DMS79 (cell line): ENCODE data around the gene TRIM9.

Experiments used
- DNase-seq: peaks from one replicate; lab custom pipeline; 2025; lab: John Stamatoyannopoulos, UW

TRIM9 gene

DNA sequence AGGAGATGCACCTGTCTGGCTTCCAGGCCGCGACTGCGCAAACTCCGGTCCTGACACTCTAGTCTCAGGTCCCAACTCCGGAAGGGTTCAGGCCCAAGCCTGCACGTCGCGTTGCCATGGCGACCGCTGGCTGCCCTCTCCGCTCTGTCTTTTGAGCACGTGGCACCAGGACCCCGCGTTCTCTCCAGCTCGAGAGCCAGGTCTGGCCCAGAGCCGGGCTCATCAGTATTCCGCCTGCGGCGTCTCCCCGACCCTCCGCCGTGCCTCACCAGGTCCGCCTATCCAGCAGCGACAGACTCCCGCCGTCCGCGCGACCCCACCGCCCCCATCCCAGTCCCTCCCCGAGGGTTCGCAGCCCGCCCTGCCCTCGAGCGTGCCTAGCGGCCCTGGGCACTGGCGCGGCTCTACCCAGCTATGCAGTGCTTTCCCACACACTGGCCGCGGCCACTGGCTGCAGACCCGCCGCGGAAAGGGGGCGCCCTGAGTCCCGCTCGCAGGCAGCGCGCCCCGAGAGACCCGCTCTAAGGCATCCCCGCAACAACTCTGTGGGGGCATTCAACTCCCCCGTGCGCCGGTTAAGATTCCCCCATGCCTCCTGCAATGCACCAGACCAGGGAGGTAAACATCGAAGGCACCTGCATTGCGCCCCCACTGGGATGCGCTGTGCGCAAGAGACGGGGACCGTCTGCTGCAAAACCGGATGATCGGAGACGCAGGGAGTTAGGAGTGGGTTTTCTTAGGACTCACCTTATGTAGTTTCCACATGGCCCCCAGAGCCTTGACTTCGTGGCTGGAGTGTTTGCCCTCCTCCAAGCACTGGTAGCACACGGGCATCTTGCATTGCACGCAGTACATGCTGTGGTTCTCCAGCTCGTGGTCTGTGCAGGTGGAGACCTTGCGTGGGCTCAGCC, 1.3 kb downstream of the TRIM9 start:
- peak; percentile 96 for DNase-seq

DNA sequence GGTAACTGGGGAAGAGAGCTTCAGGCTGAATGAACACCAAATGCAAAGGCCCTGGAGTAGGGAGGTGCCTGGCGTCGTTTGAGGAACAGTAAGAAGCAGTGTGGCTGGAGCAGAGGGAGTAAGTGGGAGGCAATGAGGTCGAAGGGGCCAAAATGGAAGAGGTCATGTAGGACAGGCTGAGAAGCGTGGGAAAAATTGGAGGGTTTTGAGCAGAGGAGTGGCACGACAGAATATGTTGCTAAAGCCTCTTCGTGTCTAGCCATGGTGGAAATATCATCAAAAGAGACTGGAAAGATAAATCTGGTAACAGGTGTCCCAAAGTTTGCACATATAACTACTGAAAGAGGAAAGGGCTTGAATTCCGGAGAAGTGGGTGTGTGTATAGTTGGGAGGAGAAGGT, 1.9 kb downstream of the TRIM9 start:
- DNase-seq: peak; percentile 65

DNA sequence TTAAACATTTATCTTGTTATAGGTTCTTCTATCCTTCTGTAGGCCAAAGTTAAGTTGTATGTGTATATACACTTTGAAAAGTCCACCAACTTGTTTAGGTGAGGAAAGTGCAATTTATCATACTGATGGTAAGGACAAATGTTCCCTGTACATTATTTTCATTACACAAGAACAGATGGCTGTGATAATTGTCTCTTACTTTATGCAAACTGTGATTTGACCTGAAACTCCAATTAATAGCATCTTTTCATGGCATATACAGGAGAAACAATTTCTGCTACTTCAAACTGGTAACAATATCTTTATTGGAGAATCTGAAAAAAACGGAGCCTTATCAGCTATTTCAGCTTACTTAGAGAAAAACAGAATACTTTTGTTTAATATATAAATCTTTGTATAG, 5.6 kb downstream of the TRIM9 start:
- no peak for DNase-seq

DNA sequence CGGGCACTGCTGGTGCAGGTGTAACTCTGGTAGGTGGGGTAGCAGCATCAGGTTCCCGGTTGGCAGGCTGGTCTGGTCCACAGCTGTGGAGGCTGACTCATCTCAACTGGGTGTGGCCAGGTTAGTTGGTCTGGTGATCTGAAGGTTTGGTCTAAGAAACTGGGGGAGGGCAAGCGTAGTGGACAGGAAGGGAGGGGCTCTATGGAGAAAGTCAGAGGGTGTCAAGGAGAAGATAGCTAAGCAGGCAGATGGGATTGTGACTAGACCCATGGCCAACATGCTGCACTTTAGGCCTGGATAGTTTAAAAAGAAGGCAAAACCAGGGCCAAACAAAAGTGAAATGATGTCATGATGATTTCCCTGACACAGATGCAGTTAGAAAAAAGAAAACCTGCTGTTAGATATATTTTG, 7.9 kb downstream of the TRIM9 start:
- no peak for DNase-seq

DNA sequence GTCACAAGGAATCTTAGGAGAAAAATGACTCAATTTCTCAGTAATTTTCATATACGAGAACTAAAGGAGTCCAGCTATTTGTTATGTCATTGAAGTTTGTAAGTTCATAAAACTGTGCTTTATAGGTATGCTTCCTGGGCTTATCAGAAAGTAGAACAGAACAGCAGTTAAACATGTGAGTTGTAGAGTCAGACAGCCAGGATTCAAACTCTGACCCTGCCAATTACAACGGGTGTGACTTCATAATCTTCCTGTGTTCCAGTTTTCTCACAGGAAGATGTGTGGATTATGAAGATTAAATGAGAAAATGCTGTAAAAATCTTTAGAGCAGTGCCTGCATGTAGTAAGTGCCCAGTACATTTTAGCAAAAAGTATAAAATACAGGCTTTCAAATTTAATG, 8.9 kb downstream of the TRIM9 start:
- no peak for DNase-seq

DNA sequence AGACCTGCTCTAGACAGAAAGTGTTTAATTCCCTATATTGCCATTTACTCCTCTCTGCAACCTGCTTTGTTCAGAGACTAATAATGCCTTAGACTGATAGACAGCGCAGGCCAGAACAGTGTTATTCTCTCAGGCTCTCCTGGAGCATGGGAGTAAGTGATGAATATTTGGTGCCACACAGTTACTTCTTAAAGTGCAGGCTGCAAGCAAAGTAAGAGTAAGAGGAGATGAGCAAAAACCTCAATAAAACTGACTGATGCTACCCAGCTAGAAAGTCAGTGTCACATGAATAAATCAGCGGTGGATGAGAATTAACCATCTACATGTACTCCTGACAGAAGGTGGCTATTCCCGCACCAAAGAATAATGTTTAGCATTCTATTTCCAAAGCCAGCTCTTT, 9.9 kb downstream of the TRIM9 start:
- no peak for DNase-seq

DNA sequence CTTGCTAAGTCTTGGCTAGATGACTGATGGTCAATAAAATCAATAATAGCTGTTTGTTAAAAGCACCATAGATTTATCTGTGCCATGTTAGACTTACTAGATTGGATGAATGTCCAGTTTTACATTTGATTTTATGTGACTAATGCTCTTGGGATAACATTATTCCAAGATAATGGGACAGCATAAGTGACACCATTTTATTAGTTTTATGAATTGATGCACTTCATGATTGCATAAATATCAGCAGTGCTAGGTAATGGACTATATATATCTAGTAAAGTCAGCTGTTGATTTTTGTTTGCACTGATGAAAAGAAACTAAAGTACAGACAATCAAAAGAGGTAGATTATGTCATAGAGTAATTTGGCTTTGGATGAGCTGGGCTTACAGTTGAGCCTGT, 10.4 kb downstream of the TRIM9 start:
- DNase-seq: no peak

DNA sequence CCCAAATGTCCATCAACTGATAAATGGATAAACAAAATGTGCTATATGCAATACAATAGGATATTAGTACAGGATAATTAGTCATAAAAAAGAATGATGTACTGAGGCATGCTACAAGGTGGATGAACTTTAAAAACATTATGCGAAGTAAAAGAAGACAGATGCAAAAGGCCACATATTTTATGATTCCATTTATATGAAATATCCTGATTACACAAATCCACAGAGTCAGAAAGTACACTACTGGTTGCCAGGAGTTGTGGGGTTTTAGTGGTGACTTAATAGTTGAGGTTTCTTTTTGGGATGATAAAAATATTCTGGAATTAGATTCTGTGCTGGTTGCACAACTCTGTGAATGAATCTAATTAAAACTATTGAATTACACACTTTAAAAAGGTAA, 12.6 kb downstream of the TRIM9 start:
- no peak for DNase-seq

DNA sequence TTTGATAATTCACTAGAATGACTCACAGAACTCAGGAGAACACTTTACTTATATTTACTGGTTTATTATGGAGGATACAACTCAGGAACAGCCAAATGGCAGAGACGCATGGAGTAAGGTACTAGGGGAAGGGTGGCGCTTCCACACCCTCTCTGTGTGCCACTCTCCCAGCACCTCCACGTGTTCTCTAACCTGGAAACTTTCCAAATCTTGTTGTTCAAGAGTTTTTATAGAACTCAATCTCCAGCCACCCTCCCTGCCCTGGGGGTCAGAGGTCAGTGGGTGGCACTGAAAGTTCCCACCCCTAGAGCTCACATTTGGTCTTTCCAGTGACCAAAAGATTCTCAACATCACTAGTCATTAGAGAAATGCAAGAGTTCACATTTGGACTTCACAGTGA, 13.2 kb downstream of the TRIM9 start:
- no peak for DNase-seq

DNA sequence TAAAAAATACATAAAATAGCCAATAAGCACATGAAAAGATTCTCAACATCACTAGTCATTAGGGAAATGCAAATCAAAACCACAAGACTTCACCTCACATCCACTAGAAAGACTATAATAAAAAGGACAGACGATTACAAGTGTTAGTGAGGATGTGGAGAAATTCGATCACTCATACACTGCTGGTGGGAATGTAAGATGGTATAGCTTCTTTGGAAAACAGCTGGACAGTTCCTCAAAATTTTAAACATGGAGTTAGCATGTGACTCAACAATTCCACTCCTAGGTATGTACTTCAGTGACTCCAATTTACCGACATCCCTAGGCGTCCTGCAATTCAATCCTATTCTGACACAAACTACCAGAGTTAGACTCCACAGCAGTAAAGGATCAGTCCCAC, 13.7 kb downstream of the TRIM9 start:
- DNase-seq: no peak

DNA sequence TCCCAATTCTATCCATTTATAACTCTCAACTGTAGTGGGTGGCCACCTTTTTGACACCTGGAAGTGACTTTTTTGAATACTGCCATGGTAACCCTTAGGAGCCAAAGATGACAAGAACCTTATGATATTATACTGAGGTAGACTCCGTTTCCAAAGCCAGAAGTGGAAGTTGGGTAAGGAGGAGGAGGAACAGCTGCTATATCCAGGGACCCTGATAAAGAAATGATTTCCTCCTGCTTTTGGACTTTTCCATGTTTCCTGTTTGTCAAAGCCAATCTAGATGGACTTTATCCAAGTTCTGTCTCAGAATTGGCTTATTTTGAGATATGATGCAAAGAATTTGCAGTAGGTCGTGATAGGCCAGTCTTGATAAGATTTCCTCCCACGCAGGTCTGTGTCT, 14.3 kb downstream of the TRIM9 start:
- no peak for DNase-seq

DNA sequence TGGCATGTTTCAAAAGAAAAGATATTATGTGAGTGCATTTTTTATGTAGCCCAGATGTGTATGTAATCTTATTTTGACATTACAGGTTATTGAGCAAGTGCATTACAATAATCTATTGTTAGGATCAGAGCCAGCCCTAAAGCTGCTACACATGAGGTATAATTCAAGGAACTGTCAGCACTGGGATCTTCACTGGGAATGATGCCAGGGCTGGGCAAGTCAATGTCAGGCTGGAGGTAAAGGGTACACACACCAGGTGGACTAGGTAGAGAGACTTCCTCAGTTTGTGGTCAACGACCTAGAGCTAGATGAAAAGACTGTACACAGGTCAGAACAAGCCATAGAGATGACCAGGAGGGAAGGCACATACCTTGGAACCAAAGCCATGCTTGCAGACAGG, 15.4 kb downstream of the TRIM9 start:
- DNase-seq: no peak

DNA sequence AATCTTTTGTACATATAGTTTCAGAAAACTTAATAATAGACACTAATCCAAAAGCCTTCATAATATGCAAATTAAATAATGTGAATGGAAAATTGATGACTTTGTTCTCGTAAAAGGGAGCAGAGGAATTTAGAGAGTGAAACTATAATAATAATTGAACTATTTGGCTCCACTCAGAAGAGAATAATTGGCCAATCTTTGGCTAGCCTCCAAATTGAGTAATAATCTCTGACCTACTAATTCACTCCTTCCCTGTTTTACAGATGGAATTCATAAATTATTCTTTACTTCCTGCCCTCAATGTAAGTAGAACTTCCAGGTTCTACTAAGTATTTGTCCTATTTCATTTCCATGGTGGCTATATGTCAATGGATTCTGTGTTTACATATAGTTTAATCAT, 15.8 kb downstream of the TRIM9 start:
- DNase-seq: no peak

DNA sequence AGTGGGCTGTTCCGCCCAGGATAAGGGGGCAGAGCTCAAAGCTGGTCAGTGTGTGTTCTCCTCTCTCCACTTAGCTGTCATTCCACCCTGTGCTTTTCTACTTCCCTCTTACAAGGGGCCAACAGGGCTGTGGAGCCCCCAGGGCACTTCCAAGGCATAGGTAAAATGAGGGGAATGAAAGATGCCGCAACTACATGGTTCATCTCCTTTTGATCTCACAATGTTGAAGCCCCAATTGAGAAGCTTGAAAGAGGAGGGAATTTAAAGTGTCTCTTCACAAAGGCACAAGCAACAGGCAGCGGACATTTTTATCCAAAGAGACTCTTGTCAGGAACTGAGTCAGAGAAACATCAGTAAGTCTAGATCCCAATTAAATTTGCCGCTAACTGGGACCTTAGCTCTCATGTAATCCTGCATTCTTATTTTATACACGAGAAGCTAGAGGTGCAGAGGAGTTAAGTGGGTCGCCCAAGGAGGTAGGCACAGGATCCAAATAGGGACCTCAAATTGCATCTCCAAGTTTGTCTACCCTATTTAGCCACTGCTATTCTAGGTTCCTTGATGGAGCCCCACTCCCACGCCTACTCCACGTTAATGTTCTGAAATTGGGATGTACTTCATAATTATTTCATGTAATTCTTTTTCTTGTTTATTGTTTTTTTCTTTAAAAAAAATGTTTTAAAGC, 20.1 kb downstream of the TRIM9 start:
- DNase-seq: no peak

DNA sequence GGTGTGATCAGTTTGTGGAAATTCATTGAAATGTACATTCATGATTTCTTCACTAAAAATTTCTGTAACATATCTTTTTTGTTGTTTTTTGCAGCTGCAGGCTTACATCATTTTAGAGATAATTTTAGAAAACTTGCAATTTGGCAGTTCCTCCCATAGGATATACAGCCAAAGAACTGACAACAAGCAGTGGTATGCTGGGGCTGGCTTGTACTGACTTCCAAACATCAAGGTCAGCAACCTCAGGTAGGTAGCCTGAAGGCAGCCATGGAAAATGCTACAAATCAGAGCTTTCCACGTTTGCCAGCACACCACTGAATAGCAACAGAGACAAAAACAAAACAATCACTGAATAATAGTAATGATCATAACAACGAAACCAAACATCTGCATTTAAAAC, 21.2 kb downstream of the TRIM9 start:
- DNase-seq: no peak

DNA sequence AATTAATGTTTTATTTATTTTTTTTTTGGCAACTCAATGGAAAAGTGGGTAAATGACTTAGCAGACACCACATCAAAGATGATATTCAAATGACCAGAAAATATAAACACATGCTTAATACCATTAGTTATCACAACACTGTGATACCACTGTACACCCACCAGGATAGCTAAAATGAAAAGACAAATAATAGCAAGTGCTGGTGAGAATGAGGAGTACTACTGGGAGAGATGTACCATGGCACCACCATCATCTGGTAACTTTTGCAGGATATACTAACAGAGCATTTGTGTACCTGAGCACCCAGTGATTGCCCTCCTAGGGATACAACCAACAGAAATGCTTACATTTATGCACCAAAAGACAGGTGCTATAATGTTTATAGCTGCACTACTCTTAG, 21.9 kb downstream of the TRIM9 start:
- no peak for DNase-seq

DNA sequence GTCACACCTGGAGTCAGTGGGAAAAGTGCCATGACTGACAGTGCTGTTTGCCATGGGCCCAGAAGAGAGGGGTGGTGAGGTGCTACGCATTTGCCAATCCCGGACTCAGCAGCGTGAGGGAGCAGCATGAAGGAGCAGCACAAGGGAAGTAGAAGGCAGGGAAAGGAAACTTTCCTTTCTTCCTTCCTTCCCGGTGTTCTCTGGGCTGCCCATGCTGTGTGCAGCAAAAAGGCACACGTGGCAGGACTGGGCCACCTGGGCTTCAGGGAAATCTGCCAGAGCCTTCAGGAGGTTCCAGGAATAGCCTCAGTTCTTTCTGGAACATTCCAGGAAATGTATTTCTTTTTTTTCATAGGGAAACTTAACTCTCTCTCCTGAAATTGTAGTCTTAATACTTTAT, 23.0 kb downstream of the TRIM9 start:
- DNase-seq: no peak

DNA sequence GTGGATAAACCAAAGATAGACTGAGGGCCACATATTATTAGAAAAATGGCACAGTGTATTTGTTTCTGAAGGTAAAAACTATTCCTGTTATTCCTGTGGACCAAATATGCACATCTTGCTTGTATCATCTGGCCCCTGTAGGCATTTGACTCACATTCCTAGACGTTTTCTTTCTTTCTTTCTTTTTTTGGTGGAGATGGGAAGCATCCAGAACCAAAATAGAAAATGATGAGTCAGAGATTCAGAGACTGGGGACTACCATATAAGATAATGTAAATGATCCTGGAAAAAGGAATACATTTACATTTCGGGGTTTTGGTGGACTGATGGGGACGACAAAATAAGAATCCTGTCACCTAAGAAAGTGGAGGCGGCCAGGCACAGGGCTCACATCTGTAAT, 24.2 kb downstream of the TRIM9 start:
- DNase-seq: no peak

DNA sequence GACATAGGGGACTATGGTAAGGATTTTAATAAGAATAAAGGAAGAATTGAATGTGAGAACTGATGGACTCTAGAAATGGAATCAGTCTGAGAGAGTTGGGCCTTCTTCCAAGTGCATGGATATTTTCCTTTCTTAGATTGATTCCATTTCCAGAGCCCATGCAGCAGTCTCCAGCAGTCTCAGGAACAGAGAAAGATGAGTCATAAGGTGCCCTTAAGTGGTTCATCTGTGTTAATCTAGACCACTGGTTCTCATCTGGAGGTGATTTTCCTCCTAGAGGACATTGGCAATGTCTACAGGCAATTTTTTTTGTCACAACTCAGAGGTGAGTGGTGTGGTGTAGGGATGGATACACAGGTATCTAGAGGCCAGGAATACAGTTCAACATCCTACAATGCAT, 25.9 kb downstream of the TRIM9 start:
- no peak for DNase-seq

DNA sequence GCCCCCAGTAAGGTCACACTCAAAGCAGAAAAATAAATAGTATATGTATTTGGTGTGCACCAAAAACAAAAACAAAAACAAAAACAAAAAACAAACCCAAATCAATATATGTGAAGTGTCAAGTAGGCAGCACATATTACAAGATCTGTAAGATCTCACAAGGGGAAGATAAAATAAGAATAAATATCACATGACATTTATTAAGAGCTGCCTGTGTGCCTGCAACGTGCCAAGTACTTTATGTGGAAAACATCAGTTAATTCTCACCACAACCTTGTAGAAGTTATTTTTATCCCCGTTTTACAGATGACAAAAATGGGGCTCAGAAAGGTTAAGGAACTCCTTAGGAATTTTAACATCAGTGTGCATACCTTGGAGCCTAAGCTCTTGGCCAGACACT, 26.6 kb downstream of the TRIM9 start:
- DNase-seq: no peak

DNA sequence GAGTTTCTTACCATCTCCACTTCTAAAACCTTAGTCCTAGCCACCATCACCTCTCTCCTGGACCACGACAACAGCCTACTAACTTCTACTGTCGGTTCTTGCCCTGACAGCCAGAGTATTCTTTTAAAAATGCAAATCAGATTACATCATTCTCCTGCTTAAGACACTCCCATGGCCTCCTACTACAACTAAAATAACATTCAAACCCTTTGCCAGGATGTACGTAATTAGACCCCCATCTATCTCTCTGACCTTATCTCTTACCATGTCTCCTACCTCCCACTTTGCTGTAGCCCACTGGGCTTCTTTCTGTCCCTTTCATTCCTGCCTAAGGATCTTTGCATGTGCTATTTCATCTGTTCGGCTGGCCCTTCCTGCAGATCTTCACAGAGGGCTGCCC, 27.6 kb downstream of the TRIM9 start:
- DNase-seq: no peak

DNA sequence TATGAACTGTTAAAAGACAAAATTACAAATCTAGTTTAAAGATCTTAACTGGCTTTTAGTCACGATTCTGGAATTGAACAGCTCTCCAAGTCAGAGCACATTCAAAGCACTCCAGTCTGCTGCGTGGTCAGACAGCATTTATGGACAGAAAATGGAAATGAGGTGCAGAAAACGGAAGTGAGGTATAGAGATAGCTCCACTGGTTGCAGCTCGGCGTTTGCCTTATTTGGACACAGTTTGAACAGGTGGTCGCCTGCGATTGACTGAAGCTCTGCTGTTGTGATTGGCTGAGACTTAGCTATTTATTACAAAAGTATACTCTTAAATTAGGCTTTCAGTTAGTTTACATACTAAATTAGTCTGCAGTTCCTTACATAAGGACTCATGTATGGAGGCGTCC, 28.3 kb downstream of the TRIM9 start:
- DNase-seq: no peak

DNA sequence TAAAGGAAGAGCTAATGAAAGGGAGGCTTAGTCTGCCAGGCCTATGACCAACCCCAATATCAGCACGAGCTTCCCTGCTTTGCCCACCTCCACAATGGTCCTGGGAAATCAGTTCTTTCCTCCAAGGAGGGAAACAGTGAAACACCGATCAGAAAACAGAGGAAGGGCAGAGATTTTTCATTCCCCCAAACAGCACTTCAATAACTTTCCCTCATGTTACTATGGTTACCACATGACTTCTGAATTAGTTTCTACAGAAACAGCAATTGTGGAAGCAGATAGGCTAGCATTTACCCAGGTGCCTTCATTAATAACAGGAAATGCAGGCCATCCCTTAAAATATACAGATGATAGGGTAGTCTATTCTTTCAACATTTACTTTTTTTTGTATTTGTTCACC, 35.9 kb downstream of the TRIM9 start:
- DNase-seq: no peak

DNA sequence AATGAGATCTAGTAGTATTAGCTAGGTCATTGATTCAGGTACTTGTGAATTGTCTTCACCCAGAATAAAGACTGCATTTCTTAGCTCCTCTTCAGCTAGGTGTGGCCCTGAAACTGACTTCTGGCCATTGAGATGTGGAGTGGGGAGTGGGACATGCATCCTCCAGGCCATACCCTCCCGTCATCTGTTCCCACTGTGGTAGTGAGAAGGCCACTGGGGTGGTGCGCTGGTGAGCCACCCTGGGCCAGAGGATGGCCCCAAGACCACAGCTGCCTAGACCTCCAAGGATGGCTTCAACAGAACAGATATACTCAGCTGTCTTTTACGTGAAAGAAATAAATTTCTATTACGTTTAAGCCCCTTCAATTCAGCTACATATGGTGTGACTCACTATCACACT, 36.5 kb downstream of the TRIM9 start:
- DNase-seq: no peak
